AG04449 (cell line): Measurements from ENCODE around the gene COL6A3.
A peak's percentile ranks its signal among the peaks of the same experiment; 100 is the strongest.

Experiments used
- CTCF ChIA-PET: fragments of 350-600 bp; formaldehyde crosslinking; extraction: SDS; loops from one replicate; lab custom pipeline; 2021; ENCODE audit warnings: antibody characterized with exemption; lab: Yijun Ruan, JAX
- POLR2A ChIA-PET: fragments of 400-600, 350-600 bp; formaldehyde crosslinking; extraction: SDS; loops from one replicate; lab custom pipeline; 2020; ENCODE audit warnings: antibody characterized with exemption, inconsistent platforms; lab: Yijun Ruan, JAX
- DNase-seq: peaks from one replicate; pipeline ENCODE4 v3.0.0-alpha.2; 2010; ENCODE audit warnings: low read depth, low spot score
- H3K4me3 ChIP-seq: 2 replicates; pipeline ENCODE4 v1.5.1; 2011; ENCODE audit warnings: low read depth, mild to moderate bottlenecking, control low read depth, low read length
- TF ChIP-seq, protein P1 (sequence below): IDR thresholded peaks from one replicate; pipeline ENCODE4 v1.5.1; 2011; ENCODE audit warnings: mild to moderate bottlenecking, moderate library complexity, low read length, control low read depth, inconsistent platforms; ENCODE audit not compliant: insufficient read depth; ENCODE audit errors: missing control alignments

The COL6A3 gene

DNA sequence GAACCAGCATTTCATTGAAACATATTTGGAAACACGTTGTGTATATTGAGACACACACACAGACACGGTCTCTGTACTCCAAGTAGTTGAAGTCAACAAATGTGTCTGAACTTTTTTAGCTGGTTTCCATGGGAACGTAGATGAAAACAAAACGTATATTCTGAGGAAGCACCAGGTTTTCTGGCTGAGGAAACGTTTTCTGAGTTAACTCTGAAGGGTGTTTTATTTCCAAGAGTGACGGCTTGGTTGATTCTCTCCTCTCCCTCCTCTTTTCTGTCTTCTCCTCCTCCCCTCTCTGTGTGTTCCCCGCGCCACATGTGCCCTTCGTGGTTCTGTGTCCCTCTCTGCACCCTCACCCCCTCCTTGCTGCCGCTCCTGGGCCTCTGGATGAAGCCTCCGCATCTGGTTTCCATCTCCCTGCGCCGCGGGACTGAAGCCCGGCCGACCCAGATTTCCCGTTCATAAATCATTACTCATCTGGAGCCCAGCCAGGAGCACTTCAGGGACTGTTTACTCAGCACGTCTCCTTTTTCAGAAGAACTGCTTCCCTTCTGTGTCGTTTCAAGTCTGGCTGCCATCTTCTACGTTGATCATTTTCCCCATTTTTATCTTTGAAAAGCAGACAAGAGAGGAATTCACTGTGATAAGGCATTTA is 122.7 kb downstream of the COL6A3 start:
- ChIA-PET POLR2A (interaction anchor here (0.8 to 1.7 kb wide), 5 partner anchors 9 to 68 kb away, joined by 3 to 9 read pairs (median 4); no protein-coding TSS in a partner anchor), CTCF (interaction anchor here (0.8 to 7.3 kb wide), 10 partner anchors 12 to 137 kb away, joined by 3 to 28 read pairs (median 4); no protein-coding TSS in a partner anchor)
- DNase-seq = peak; percentile 86
- TF ChIP-seq, protein P1, sequence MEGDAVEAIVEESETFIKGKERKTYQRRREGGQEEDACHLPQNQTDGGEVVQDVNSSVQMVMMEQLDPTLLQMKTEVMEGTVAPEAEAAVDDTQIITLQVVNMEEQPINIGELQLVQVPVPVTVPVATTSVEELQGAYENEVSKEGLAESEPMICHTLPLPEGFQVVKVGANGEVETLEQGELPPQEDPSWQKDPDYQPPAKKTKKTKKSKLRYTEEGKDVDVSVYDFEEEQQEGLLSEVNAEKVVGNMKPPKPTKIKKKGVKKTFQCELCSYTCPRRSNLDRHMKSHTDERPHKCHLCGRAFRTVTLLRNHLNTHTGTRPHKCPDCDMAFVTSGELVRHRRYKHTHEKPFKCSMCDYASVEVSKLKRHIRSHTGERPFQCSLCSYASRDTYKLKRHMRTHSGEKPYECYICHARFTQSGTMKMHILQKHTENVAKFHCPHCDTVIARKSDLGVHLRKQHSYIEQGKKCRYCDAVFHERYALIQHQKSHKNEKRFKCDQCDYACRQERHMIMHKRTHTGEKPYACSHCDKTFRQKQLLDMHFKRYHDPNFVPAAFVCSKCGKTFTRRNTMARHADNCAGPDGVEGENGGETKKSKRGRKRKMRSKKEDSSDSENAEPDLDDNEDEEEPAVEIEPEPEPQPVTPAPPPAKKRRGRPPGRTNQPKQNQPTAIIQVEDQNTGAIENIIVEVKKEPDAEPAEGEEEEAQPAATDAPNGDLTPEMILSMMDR = no peak
- H3K4me3 ChIP-seq = no peak overlapping the region; the same call in 1 of the 2 replicates

DNA sequence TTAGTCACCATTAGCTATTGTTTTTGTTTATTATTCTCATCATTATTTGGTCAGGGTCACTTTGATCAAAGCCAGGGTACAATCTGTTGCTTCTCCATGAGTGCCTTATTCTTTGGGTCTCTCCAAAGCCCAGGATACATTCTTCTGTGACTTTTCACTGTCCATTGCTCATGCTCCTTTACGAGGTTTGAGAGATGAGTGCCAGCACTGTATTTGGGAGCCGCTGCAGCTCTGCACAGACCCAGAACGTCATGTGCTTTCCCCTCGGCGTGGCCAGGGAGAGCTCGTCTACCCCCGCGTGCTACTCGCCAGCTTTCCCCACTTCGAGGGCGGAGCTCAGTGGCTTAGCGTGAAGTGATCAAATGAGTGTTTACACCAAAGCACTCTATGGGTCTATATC is 123.7 kb downstream of the COL6A3 start:
- POLR2A ChIA-PET = interaction anchor here (1.0 to 1.7 kb wide), 6 partner anchors 8 to 119 kb away, joined by 3 to 9 read pairs (median 5); no protein-coding TSS in a partner anchor
- DNase-seq = no peak
- TF ChIP-seq, protein P1 = no peak
- CTCF ChIA-PET = interaction anchor here (1.0 to 2.5 kb wide), 7 partner anchors 9 to 170 kb away, joined by 3 to 9 read pairs (median 5); no protein-coding TSS in a partner anchor
- H3K4me3 ChIP-seq = no peak overlapping the region

DNA sequence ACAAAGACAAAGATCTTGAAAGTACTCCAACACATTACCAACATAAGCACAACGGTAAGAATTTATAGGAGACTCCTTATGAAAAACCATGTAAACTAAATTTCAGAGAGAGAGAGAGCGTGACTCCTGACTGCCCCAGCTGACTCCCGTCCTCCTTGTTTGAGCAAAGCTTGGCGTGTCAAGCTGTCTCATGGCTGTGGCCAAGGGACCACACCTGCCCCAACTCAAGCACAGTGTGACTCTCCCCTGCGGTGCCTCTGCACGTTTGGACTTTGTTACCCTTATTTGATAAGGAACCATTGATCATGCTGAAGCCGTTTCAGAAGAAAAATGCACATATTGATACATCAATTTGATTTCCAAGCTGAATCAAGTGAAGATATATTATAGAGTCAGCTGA is 124.8 kb downstream of the COL6A3 start:
- ChIA-PET POLR2A (interaction anchor here (0.9 to 1.2 kb wide), 2 partner anchors 26 to 135 kb away, joined by 3 to 6 read pairs; no protein-coding TSS in a partner anchor), CTCF (interaction anchor here (0.6 to 1.9 kb wide), 2 partner anchors 12 to 124 kb away, joined by 3 to 6 read pairs; no protein-coding TSS in a partner anchor)
- TF ChIP-seq, protein P1 = no peak
- H3K4me3 ChIP-seq = no peak overlapping the region
- no peak for DNase-seq

DNA sequence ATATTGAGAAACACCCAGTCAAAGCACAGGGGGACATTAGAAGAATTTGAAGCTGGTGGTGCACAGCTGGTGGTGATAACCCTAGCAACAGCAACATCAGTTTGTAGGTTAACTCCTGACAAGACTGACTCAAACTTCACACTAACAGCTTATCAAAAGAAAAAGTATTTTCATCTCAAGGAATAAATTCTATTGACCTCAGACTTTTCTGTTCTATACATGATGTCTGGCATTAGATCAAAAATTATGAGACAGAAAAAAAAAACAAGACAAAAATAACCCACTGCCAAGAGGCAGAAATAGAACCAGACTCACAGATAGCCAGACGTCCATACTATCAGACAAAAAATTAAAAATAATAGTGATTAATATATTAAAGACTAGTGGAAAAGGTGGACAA is 126.1 kb downstream of the COL6A3 start:
- no peak for DNase-seq
- ChIA-PET CTCF (interaction anchor here (0.9 kb wide), 1 partner anchor 123 kb away, joined by 3 read pairs; no protein-coding TSS in a partner anchor), POLR2A (interaction anchor here (0.7 kb wide), 2 partner anchors 9 to 24 kb away, joined by 3 read pairs; no protein-coding TSS in a partner anchor)
- H3K4me3 ChIP-seq = no peak overlapping the region
- TF ChIP-seq, protein P1 = no peak

DNA sequence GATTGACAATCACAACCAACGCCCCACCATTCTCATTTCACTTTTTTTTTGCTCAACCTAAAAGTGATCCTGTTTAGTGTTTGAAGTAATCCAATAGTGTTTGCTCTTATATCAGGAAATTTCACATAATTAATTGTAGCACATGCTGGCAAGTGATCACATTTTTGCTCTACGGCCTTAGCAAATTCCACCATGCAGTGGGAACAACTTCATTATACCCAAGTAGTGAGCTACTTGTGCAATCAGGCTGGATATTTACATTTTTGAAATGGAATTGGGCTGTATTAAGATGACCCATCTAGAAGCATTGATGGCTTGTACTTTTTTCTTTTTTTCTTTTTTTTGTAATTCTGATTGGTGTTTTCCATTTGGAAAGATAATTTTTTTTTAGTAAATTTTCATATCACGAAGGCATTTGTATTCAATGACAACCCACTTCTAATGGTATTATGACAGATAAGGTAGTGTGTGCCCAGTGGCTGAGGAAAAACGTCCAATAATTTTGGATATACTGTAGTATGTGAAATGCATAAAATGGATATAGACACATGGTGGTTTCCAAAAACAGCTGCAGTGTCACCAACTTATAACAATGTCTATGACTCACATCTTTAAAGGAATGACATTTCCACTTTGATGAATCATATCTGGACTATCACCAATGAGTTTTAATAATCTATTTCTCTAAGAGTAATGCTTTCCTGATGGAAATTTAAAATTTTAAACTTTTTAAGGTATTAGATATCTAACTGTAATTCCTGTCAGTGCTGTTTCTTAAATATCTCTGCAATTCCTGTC is 130.6 kb downstream of the COL6A3 start:
- no peak for DNase-seq
- CTCF ChIA-PET = interaction anchor here (0.6 to 1.6 kb wide), 6 partner anchors 12 to 138 kb away, joined by 3 to 9 read pairs (median 4); no protein-coding TSS in a partner anchor

More for the DNA sequence above, 130.6 kb downstream of the COL6A3 start:
- H3K4me3 ChIP-seq = no peak overlapping the region
- TF ChIP-seq, protein P1 = no peak
- POLR2A ChIA-PET = interaction anchor here (0.5 to 2.5 kb wide), 4 partner anchors 13 to 33 kb away, joined by 3 to 14 read pairs (median 5); no protein-coding TSS in a partner anchor
